GM15510 (cell line): ENCODE measurements around the gene CABLES1.

Experiments used
- POLR2A ChIP-seq: IDR thresholded peaks from 3 replicates; pipeline ENCODE4 v1.6.1; 2011; ENCODE audit warnings: borderline replicate concordance; ENCODE audit not compliant: insufficient read length; ENCODE audit errors: extremely low read depth

Gene CABLES1

GRCh38 chr18:23149570-23149969 is 14.3 kb downstream of the CABLES1 start:
- no peak for TF ChIP-seq POLR2A

DNA sequence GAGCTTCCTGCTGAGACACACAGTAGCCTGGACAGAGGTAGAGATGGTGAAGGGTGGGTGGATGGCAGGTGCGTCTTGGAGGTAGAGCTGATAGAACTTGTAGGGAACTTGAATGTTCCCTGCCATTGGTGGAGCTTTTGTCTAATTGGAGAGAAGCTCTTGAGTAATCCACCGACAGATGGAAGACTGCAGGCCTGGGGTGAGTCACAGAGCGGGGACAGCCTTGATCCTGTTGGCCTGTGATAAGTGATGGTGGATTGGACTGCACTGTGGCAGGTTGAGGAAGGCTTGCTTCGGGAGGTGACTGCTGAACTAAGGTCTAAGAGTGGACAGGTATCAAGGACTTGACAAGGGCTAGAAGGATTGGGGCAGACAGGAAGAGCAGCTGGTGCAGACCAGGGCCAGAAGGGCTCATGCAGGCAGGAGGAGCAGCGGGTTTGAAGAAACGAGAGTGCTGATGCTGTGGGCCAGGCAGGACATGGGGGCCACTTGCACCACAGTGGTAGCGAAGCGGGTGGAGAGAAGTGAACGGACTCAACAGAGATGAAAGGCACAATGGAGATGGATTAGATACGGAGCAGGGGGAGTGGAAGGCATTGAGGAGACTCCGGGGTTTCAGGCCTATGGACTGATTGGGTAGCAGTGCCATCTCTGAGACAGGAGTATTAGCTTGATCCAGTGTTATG is 16.3 kb downstream of the CABLES1 start:
- TF ChIP-seq POLR2A, result no peak

DNA sequence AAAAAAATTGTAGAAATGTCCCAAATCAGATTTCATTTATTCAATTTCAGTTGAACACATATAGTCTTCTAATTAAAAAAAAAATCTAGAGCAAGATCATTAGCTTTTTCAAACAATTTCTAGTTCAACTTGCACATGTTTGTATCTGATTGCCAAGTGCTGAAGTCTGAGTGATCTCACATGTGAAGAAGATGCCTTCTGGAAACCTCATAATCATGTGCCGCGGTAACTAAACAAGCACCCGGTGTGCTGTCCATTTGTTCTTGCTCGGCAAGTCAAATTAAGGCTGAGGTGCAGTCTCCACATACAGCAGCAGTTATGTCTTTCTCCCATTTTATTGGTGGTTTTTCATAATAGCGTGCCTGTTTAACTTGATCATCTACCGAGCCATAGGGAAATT is 18.7 kb downstream of the CABLES1 start:
- TF ChIP-seq POLR2A, result no peak

DNA sequence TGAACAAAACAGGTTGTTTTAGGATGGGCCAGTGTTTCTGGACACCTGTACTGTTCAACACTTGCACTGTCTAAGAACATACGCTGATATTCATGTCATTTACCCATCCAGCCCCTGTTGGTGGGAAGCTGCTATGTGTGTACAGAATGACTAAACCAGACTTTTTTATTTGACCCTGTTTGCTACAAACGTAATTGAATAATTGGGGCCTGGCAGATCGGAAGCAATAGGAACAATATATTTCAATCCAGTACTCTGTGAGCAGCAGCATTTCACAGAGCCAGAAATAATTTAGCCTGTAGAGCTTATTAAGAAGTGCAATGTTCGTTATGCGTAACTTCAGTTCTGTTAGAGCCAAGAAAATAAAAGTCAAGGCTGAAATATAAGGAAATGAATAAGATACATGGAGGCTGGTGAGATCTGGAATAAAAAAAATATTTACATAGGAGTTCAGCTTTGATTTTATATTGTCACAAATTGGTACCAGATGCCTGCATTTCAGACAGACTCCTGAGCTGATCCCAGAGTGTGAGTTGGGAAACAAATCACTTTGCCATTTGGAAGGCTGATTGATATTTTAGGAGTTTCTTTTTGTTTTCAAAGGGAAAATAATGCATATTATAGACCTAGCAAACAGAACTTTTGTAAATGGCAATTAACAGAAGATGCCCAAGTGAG is 19.7 kb downstream of the CABLES1 start:
- no peak for TF ChIP-seq POLR2A

GRCh38 chr18:23155537-23155936 is 20.3 kb downstream of the CABLES1 start:
- no peak for TF ChIP-seq POLR2A

DNA sequence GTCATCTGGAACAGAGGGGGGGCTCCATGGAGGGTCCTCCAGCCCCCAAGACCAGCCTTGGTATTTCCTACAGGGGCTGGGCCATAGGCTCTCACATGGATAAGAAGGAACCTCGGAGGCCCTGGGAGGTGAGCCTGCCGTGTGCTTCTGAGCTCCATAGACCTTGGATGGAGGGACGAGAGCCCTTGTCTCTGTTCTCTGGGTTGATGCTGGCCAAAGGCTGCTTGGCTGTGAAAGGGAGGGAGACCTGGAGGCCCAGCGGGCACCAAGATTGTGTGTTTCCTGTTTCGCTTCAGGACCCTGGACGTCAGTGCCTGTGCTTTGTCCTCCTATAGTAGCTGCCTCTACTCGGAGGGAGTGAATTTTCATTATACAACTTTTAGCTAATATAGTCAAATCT is 20.8 kb downstream of the CABLES1 start:
- no peak for TF ChIP-seq POLR2A

GRCh38 chr18:23158058-23158457 is 22.8 kb downstream of the CABLES1 start:
- no peak for TF ChIP-seq POLR2A

DNA sequence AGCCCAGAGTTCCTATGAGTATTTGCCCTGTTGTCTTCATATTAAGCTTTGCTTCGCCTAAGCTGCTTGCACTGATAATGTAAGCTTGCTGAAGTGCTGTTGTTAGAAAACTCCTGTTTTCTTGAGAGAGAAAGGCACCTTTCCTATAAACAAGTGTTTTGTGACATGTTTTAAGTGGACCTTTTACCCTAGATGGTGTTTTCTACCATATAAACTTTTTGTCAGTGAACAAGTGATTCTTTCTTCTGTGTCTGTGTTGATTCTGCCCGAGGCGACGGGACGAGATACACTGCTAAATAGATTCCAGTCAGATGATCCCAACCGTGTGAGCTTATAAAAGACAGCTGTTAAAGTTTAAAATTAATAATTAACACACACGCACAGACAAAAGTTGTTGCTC is 24.1 kb downstream of the CABLES1 start:
- TF ChIP-seq POLR2A, result no peak

DNA sequence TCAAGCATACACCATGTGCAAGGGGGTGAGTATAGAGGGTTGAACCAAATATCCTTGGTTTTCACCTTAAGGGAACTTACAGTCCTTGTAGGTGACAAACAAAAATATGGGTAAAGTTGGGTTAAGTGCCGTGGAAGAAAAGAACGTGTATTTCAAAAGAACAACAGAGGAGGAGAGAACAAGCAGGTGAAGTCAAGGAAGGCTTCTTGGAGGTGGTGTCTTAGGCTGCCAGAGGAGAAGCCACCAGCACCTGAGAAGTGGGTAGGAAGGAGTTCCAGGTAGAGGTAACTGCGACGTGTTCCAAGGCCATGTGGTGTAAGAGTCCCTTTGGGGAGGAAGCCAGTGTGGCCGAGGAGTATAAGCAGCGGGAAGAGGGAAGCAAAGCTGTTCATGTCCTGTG is 27.2 kb downstream of the CABLES1 start:
- no peak for TF ChIP-seq POLR2A

- TF ChIP-seq POLR2A, result no peak
These were observed 28.7 kb downstream of the CABLES1 start for GRCh38 chr18:23163786-23164533.

DNA sequence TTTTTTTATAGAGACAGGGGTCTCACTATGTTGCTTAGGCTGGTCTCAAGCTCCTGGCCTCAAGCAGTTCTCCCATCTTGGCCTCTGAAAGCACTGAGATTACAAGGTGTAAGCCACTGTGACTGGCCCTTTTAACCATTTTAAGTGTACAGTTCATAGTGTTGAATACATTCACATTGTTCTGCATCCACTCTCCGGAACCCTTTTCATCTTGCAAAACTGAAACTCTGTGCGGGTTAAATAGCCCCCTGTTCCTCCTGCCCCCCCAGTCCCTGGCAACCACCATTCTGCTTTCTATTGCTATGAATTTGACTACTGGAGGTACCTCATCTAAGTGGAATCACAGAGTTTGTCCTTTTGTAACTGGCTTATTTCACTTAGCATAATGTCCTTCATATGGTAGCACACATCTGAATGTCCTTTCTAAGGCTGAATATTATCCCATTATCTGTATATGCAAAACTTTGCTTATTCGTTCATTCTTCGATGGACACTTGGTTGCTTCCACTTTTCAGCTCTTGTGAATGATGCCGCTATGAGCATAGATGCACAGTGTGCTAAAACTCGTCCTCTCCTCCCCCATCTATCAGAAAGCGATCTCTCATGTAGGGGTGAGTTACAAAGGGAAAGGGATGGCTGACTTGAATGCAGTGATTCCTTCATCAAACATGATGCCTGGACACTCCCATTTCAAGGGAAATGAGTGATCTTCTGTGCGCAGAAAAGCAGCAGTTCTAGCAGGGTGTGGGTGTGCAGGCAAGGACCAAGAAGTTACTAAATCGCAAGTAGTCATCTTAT is 30.2 kb downstream of the CABLES1 start:
- TF ChIP-seq POLR2A, result no peak

DNA sequence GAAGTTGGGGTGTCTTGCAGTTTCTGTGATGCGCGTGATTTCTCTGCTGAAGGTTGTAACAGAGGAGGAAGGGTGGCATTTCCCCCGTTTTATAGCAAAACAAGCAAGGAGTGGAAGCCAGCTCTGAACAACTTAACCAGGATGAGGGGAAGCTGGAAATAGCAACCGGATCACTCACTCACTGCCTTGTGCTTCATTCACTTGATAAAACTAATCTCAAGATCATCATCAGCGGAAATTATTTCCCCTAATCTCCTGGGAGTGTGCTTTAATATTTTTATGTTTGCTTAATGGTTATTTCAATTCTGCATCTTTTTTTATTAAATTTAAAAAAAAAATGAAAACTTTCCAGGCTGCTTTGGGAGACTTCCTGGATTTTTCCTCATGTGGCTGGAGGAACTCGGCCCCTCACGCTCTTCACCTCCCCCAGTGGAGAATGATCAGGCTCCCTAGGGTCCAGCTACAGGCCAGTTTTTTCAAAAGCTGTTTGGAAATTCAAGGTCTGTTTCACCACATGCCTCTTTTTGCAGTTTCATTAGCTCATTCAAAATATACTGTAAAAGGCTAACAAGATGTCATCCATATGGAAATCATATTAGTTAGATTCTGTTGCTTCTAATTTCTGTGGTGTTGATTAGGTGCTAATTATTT is 31.7 kb downstream of the CABLES1 start:
- TF ChIP-seq POLR2A, result no peak

DNA sequence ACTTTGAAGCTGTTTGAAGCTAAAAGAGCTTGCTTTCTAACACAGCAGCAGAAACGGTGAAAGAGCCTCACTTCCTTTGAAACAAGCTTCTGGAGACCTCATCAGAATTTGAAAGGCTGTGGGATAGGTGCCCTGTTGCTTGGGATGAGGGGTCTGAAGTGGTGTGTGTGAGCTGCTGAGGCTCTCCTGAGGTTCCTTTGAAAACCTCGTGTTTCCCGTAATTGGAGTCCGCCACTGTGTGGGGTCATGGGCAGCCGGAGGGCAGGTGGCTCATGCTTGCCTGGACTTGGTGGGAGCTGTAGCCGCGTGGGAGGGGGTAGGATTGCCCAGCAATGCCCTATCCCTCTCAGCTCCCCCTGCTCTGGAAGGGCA is 34.4 kb downstream of the CABLES1 start:
- no peak for TF ChIP-seq POLR2A

- no peak for TF ChIP-seq POLR2A
These were observed 34.9 kb downstream of the CABLES1 start for GRCh38 chr18:23170137-23170536.
